Upper lobe of left lung (tissue), 4 donors: ENCODE results near the gene PHF21B.

Experiments used
- POLR2A ChIP-seq, 4 donors: fragments of 450-650 bp; IDR thresholded peaks; one replicate each; pipeline ENCODE4 v1.5.1; 2016 to 2017; ENCODE audit warnings: antibody characterized with exemption in 4 of 4, mild to moderate bottlenecking in 2 of 4
- TF ChIP-seq, protein P1 (sequence below), 6 experiments: fragments of 450-650 bp in 4 of 6; fragments of 200-600 bp in 2 of 6; sonication (generic) in 2 of 6; IDR thresholded peaks; one replicate each; pipeline ENCODE4 v1.5.1; 2016 to 2019; ENCODE audit warnings: antibody characterized with exemption in 6 of 6

DNA sequence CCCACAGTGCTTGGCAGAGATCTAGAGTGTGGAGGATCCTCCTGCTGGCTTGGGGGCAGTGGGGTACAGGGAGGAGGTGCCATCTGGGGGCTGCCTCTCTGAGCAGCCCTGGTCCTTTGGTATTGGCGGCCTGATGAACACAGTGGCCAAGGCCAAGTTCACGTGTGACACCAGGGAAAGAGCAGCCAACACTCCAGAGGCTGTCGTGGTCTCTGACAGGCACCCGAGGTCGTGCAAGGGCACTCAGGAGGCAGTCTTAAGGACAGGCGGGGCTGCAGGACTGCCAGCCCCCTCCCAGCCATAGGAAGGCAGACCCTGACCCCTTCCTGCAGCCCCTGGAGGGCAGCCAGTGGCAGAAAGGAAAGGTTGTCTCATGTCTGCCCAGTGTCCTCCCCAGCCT lies 30.7 kb downstream of the PHF21B start:
- TF ChIP-seq, protein P1, sequence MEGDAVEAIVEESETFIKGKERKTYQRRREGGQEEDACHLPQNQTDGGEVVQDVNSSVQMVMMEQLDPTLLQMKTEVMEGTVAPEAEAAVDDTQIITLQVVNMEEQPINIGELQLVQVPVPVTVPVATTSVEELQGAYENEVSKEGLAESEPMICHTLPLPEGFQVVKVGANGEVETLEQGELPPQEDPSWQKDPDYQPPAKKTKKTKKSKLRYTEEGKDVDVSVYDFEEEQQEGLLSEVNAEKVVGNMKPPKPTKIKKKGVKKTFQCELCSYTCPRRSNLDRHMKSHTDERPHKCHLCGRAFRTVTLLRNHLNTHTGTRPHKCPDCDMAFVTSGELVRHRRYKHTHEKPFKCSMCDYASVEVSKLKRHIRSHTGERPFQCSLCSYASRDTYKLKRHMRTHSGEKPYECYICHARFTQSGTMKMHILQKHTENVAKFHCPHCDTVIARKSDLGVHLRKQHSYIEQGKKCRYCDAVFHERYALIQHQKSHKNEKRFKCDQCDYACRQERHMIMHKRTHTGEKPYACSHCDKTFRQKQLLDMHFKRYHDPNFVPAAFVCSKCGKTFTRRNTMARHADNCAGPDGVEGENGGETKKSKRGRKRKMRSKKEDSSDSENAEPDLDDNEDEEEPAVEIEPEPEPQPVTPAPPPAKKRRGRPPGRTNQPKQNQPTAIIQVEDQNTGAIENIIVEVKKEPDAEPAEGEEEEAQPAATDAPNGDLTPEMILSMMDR (IDR thresholded peaks at IDR 0.05) = no peak
- no peak for TF ChIP-seq POLR2A (IDR thresholded peaks at IDR 0.05)
